PFSK-1 (cell line): ENCODE results near the gene USP5.

Experiments
- FOXP2 ChIP-seq: optimal IDR thresholded peaks from 2 replicates; pipeline ENCODE3; 2011; ENCODE audit warnings: borderline replicate concordance, control low read depth, inconsistent platforms; ENCODE audit not compliant: insufficient read depth; ENCODE audit errors: extremely low read length, extremely low read depth
- POLR2AphosphoS5 ChIP-seq: IDR thresholded peaks from 2 replicates; pipeline ENCODE4 v1.6.1; 2012; ENCODE audit warnings: low read depth, mild to moderate bottlenecking, control low read depth, low read length, moderate library complexity
- REST ChIP-seq, 2 experiments: IDR thresholded peaks; 2 replicates each; pipeline versions ENCODE4 v1.6.1 to v1.8.0; 2011 to 2012; ENCODE audit warnings: low read depth in 2 of 2, low read length in 2 of 2, control low read depth in 1 of 2, inconsistent platforms in 1 of 2, mild to moderate bottlenecking in 1 of 2, moderate library complexity in 1 of 2; ENCODE audit not compliant: insufficient read depth in 1 of 2
- SIN3A ChIP-seq: IDR thresholded peaks from 2 replicates; pipeline ENCODE4 v1.6.1; 2012; ENCODE audit warnings: mild to moderate bottlenecking, low read length, moderate library complexity, borderline replicate concordance; ENCODE audit not compliant: insufficient read depth
- TAF1 ChIP-seq: IDR thresholded peaks from 2 replicates; pipeline ENCODE4 v1.6.1; 2012; ENCODE audit warnings: low read length, control low read depth, borderline replicate concordance; ENCODE audit not compliant: insufficient read depth

Gene USP5

GRCh38 chr12:6843118-6843902 is 8.6 kb upstream of the USP5 start:
- TF ChIP-seq POLR2AphosphoS5, result no peak
- TF ChIP-seq FOXP2, result no peak

- no peak for TF ChIP-seq TAF1
- TF ChIP-seq POLR2AphosphoS5, result no peak
- TF ChIP-seq FOXP2, result no peak
- TF ChIP-seq SIN3A, result no peak
- TF ChIP-seq REST (IDR thresholded peaks at IDR 0.05; ENCODE audit: insufficient read depth in 1 of 2, low read depth in 2 of 2, low read length in 2 of 2), result no peak
Measured at GRCh38 chr12:6845395-6845794, 6.6 kb upstream of the USP5 start.

- TF ChIP-seq POLR2AphosphoS5 (no peak), SIN3A (no peak), REST (IDR thresholded peaks at IDR 0.05; ENCODE audit: insufficient read depth in 1 of 2, low read depth in 2 of 2, low read length in 2 of 2) (no peak), FOXP2 (no peak), TAF1 (no peak)
Measured at GRCh38 chr12:6846316-6846869, 5.6 kb upstream of the USP5 start.

- TF ChIP-seq SIN3A (no peak), REST (IDR thresholded peaks at IDR 0.05; ENCODE audit: insufficient read depth in 1 of 2, low read depth in 2 of 2, low read length in 2 of 2) (no peak), TAF1 (no peak), POLR2AphosphoS5 (no peak)
Measured at GRCh38 chr12:6847676-6848075, 4.3 kb upstream of the USP5 start.

- TF ChIP-seq SIN3A, result no peak
- no peak for TF ChIP-seq FOXP2
- no peak for TF ChIP-seq REST (IDR thresholded peaks at IDR 0.05; ENCODE audit: insufficient read depth in 1 of 2, low read depth in 2 of 2, low read length in 2 of 2)
- no peak for TF ChIP-seq POLR2AphosphoS5
- TF ChIP-seq TAF1, result no peak
Measured at GRCh38 chr12:6849427-6849826, 2.5 kb upstream of the USP5 start.
